Panc1 (cell line): Measurements from ENCODE around the gene FSIP1. TPM values are rescaled to one million over a fixed set of nuclear protein-coding genes. Genes with fewer than 3 reads are reported as not detected.

Source experiments
- ATAC-seq: fragments of 200-7000 bp; cut with Tn5 transposase; 2 replicates; pipeline ENCODE4 v1.9.1; 2020; ENCODE audit warnings: mild to moderate bottlenecking, moderate library complexity
- BruUV-seq: library from RNA; stranded (reverse); fragments of 400-500 nt; replicated peaks from 2 replicates; lab custom pipeline; 2021; lab: Mats Ljungman, UMichigan
- CTCF ChIA-PET: fragments of 300-600 bp; sonication (Branson Sonifier 250); formaldehyde crosslinking; loops from one replicate; lab custom pipeline; 2022; ENCODE audit warnings: antibody characterized with exemption; lab: Charles Lee
- POLR2A ChIA-PET: fragments of 300-600 bp; sonication (Branson Sonifier 250); formaldehyde crosslinking; loops from one replicate; lab custom pipeline; 2022; ENCODE audit warnings: antibody characterized with exemption; lab: Charles Lee
- DNase-seq: peaks from one replicate; pipeline ENCODE4 v3.0.0-alpha.2; 2010; ENCODE audit warnings: low read depth, low spot score
- H3K27ac ChIP-seq: 2 replicates; pipeline ENCODE4 v1.5.1; 2011; ENCODE audit warnings: mild to moderate bottlenecking, low read length, inconsistent platforms
- H3K27me3 ChIP-seq: fragments of 200-500 bp; sonication (Bioruptor generic); 2 replicates; pipeline ENCODE4 v1.6.0; 2014; ENCODE audit warnings: low read length, inconsistent platforms; ENCODE audit not compliant: control insufficient read depth, insufficient read depth
- H3K36me3 ChIP-seq: fragments of 200-500 bp; sonication (Bioruptor generic); 2 replicates; pipeline ENCODE4 v1.5.1; 2014; ENCODE audit warnings: inconsistent platforms, mild to moderate bottlenecking, low read length, moderate library complexity; ENCODE audit not compliant: control insufficient read depth, insufficient read depth
- H3K4me1 ChIP-seq: 2 replicates; pipeline ENCODE4 v1.5.1; 2011; ENCODE audit warnings: inconsistent platforms, mild to moderate bottlenecking, low read length, moderate library complexity; ENCODE audit not compliant: control insufficient read depth, insufficient read depth
- H3K4me3 ChIP-seq, 2 experiments: 2 replicates each; pipeline ENCODE4 v1.5.1; 2011 to 2012; ENCODE audit warnings: low read depth in 2 of 2, low read length in 2 of 2, mild to moderate bottlenecking in 2 of 2, inconsistent platforms in 1 of 2, moderate library complexity in 1 of 2
- H3K9me3 ChIP-seq: fragments of 200-500 bp; sonication (Bioruptor generic); 2 replicates; pipeline ENCODE4 v1.5.1; 2014; ENCODE audit warnings: low read depth, mild to moderate bottlenecking, inconsistent platforms, low read length, moderate library complexity; ENCODE audit not compliant: control insufficient read depth, insufficient read depth
- POLR2AphosphoS5 ChIP-seq: IDR thresholded peaks from 2 replicates; pipeline ENCODE4 v1.6.1; 2012; ENCODE audit warnings: mild to moderate bottlenecking, low read depth, low read length, moderate library complexity
- SIN3A ChIP-seq: IDR thresholded peaks from 2 replicates; pipeline ENCODE4 v1.6.1; 2012; ENCODE audit warnings: low read depth, mild to moderate bottlenecking, low read length, moderate library complexity, borderline replicate concordance; ENCODE audit not compliant: insufficient read depth
- TCF7L2 ChIP-seq: IDR thresholded peaks from 2 replicates; pipeline ENCODE4 v1.6.1; 2011; ENCODE audit warnings: mild to moderate bottlenecking, low read depth, low read length, inconsistent platforms
- in situ Hi-C: cut with HindIII; loops from 2 replicates; pipeline ENCODE4 v1.10.0; 2016; ENCODE audit warnings: low sequenced_read_pairs, low pct_unique_long_range_greater_than_20kb
- intact Hi-C: fragments of 100-400 bp; cut with micrococcal nuclease; formaldehyde crosslinking; loops from one replicate; pipeline ENCODE4 v1.10.0; 2022; ENCODE audit not compliant: unreplicated experiment
- total RNA-seq: library from RNA; stranded (reverse); gene quantifications from one replicate; pipeline ENCODE4 v1.2.1, GENCODE V29; 2021; ENCODE audit not compliant: unreplicated experiment
- TF ChIP-seq, protein P1 (sequence below), 2 experiments: IDR thresholded peaks; 2 replicates each; pipeline ENCODE4 v1.6.1; 2011 to 2012; ENCODE audit warnings: low read depth in 2 of 2, control low read depth in 1 of 2, low read length in 1 of 2, mild to moderate bottlenecking in 1 of 2, moderate library complexity in 1 of 2; ENCODE audit not compliant: insufficient read depth in 1 of 2
- TF ChIP-seq, protein P2 (sequence below): fragments of 450-650 bp; IDR thresholded peaks from 2 replicates; pipeline ENCODE4 v1.5.1; 2017; ENCODE audit warnings: mild to moderate bottlenecking

Gene FSIP1
- total RNA-seq, 1 experiment from 2014 or later = 1.4 TPM

DNA sequence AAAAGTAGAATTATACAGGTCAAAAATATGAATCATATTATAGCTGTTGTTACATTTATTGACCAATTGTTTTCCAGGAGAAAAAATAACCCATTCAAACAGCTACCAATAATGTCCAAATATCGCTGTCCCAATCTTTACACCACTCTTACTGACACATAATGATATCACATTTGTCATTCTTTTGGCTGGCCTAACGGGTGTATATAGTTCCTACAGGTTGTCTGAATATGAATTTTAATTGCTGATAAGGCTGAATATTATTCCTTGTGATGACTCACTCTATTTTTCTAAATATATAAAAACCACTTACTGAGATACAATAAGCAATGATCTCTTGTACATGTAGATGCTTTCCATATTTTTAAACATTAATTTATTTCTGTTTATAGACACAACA, 76.4 kb downstream of the FSIP1 start:
- Histone ChIP-seq H3K4me3 (no peak overlapping the region), H3K4me1 (no peaks in the 10 kb centered on the region), H3K27ac (no peak overlapping the region), H3K36me3 (no peaks in the 10 kb centered on the region), H3K9me3 (no peaks in the 10 kb centered on the region), H3K27me3 (no peaks in the 10 kb centered on the region)
- intact Hi-C loops = no loop called here
- in situ Hi-C loops = no loop called here
- no peak for ATAC-seq
- ChIA-PET POLR2A (no interaction called here), CTCF (no interaction called here)
- no TSS peak for BruUV-seq
- TF ChIP-seq, protein P1, sequence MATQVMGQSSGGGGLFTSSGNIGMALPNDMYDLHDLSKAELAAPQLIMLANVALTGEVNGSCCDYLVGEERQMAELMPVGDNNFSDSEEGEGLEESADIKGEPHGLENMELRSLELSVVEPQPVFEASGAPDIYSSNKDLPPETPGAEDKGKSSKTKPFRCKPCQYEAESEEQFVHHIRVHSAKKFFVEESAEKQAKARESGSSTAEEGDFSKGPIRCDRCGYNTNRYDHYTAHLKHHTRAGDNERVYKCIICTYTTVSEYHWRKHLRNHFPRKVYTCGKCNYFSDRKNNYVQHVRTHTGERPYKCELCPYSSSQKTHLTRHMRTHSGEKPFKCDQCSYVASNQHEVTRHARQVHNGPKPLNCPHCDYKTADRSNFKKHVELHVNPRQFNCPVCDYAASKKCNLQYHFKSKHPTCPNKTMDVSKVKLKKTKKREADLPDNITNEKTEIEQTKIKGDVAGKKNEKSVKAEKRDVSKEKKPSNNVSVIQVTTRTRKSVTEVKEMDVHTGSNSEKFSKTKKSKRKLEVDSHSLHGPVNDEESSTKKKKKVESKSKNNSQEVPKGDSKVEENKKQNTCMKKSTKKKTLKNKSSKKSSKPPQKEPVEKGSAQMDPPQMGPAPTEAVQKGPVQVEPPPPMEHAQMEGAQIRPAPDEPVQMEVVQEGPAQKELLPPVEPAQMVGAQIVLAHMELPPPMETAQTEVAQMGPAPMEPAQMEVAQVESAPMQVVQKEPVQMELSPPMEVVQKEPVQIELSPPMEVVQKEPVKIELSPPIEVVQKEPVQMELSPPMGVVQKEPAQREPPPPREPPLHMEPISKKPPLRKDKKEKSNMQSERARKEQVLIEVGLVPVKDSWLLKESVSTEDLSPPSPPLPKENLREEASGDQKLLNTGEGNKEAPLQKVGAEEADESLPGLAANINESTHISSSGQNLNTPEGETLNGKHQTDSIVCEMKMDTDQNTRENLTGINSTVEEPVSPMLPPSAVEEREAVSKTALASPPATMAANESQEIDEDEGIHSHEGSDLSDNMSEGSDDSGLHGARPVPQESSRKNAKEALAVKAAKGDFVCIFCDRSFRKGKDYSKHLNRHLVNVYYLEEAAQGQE (IDR thresholded peaks at IDR 0.05; ENCODE audit: insufficient read depth in 1 of 2, low read depth in 2 of 2, low read length in 1 of 2) = no peak
- TF ChIP-seq POLR2AphosphoS5 = no peak
- no peak for DNase-seq

DNA sequence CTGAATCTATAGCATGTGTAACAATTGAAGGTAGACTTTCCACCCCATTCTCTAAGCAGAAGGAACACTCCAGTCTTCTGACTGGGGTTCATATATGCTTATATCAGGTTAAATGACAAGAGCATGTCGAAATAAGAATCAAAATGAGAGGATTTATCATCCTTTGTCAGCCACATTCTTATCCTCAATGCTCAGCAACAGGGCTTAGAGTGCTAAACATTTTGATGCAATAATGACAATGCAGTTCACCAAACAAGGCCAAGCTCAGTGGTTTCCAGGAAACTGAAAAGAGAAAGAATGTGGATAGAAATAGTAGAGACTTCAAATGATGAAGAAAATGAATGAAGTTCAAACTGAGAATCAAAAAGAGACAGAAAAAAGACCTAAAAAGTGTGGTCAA, 78.0 kb downstream of the FSIP1 start:
- intact Hi-C loops (no loop called here), in situ Hi-C loops (no loop called here)
- Histone ChIP-seq H3K4me1 (no peaks in the 10 kb centered on the region), H3K9me3 (no peaks in the 10 kb centered on the region), H3K36me3 (no peaks in the 10 kb centered on the region), H3K4me3 (no peak overlapping the region), H3K27me3 (no peaks in the 10 kb centered on the region), H3K27ac (no peak overlapping the region)
- TF ChIP-seq, protein P1 (IDR thresholded peaks at IDR 0.05; ENCODE audit: insufficient read depth in 1 of 2, low read depth in 2 of 2, low read length in 1 of 2) = no peak
- TF ChIP-seq TCF7L2 (no peak), SIN3A (no peak), POLR2AphosphoS5 (no peak)
- TF ChIP-seq, protein P2, sequence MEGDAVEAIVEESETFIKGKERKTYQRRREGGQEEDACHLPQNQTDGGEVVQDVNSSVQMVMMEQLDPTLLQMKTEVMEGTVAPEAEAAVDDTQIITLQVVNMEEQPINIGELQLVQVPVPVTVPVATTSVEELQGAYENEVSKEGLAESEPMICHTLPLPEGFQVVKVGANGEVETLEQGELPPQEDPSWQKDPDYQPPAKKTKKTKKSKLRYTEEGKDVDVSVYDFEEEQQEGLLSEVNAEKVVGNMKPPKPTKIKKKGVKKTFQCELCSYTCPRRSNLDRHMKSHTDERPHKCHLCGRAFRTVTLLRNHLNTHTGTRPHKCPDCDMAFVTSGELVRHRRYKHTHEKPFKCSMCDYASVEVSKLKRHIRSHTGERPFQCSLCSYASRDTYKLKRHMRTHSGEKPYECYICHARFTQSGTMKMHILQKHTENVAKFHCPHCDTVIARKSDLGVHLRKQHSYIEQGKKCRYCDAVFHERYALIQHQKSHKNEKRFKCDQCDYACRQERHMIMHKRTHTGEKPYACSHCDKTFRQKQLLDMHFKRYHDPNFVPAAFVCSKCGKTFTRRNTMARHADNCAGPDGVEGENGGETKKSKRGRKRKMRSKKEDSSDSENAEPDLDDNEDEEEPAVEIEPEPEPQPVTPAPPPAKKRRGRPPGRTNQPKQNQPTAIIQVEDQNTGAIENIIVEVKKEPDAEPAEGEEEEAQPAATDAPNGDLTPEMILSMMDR = no peak
- ATAC-seq = no peak
- CTCF ChIA-PET = no interaction called here
- DNase-seq = no peak
- POLR2A ChIA-PET = no interaction called here
- no TSS peak for BruUV-seq
